ENCODE data around the gene DSCAM.
"Not testable (repeated sequence)": the region's sequence is repeated elsewhere in the genome, so short reads cannot be mapped to it uniquely, and the experiment has no call there.

The DSCAM gene

DNA sequence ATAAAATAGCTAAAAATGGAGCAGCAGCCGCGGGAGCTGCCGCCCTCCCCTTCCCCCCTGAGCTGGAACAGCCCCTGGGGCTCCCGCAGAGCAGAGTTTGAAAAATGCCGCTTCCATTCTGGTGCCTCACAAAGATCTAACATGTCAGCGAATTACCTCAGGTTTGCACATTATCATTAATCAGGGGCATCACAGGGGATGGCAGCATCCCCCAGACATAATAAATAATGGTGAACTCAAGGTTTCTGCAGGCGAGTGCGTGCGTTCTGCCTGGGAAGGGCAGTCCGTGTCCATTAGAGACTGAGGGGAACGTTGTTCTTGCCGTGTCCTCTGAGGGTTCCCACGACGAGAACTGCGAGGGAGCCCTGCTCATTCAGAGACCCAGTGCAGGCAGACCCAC, 372.4 kb downstream of the DSCAM start:
- no peak for DNase-seq (ENCODE audit: low read depth in 2 of 3, low spot score in 1 of 3)

DNA sequence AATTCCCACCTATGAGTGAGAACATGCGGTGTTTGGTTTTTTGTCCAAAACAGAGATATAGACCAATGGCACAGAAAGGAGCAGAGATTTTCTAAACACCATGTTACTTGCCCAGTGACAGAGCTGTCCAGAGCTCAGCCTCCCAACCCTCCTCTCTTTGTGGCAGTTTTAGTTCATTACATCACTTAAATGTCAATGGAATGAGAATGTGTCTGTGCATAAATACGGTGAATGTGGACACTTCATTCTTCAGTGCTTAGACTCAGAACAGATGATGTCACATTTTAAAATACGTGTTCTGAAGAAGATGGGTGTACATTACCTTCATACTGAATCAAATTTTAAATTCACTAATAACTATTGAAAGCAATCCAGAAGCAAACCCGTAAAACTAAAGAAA, 374.9 kb downstream of the DSCAM start:
- no peak for DNase-seq (ENCODE audit: low read depth in 2 of 3, low spot score in 1 of 3)

DNA sequence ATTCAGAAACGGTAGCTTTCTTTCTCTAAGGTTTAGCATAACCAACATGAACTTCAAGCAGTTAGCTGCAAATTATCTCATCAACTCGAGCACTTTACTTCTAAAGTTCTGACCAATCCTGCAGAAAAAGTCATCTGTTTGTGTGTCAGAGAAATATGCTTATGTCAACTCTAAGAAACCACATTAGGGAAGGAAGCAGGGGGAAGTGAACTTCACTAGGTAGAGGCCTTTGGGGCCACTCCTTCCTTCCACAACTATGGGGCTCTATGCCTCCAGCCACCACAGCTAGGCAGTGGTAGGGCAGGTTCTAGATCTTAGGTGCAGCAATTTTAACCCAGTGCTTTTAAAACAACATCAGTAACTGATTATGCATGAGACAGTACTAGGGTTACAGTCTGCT, 375.9 kb downstream of the DSCAM start:
- no peak for DNase-seq (ENCODE audit: low read depth in 2 of 3, low spot score in 1 of 3)

DNA sequence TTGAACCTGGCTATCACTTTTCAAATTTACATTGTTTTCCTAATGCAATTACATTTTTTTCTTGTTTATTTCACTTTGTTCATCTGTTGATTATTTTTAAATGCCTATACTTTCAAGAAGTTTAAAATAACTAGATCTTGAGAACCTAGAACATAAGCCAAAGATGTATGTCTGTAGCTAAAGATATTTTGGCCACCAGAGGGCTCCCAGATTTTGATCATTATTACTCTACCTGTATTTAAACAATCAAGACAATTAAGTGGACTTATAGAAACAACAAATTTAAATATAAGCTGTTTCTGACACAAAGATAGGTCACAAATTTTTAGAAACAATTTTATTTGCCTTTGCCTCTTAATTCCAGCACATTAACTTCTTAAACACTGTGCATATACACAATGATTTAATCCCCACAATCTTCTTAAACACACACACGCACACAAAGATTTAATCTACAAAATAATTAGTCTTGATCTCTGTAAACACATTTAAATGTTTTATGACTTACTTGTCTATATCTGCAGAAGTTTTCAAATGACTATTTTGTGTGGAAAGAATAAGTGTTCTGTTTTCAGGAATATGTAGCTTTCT, 380.0 kb downstream of the DSCAM start:
- no peak for DNase-seq (ENCODE audit: low read depth in 2 of 3, low spot score in 1 of 3)

DNA sequence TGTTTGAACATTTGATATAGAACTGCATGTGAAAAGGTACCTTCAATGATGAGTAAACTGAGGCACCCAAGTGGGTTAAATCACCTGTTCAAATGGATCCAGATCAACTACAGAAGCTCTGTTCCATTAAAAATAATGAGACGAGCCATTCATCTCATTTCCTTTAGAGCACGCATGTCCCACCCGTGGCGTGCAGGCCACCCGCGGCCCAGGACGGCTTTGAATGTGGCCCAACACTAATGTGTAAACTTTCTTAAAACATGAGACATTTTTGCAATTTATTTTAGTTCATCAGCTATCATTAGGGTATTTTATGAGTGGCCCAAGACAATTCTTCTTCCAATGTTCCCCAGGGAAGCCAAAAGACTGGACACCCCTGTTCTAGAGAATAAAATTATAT, 381.6 kb downstream of the DSCAM start:
- no peak for DNase-seq (ENCODE audit: low read depth in 2 of 3, low spot score in 1 of 3)

DNA sequence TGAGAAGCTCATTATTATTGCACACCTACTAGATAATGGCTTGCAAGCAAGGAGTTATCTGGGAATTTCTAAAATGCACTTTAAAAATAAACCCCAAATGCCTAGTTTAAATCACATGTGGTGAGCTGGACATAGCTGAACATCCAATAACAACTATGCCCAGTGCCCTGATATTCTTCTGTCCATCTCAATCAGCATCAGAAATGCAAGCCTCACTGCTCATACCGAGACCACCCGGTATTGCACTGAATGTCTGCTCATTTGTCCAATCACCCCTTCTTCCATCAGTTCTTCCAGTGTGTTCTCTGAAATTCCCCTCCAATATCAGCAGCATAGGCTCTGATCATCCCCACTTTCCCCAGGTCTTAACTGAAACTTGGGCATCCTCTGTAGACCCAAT, 383.8 kb downstream of the DSCAM start:
- no peak for DNase-seq (ENCODE audit: low read depth in 2 of 3, low spot score in 1 of 3)

DNA sequence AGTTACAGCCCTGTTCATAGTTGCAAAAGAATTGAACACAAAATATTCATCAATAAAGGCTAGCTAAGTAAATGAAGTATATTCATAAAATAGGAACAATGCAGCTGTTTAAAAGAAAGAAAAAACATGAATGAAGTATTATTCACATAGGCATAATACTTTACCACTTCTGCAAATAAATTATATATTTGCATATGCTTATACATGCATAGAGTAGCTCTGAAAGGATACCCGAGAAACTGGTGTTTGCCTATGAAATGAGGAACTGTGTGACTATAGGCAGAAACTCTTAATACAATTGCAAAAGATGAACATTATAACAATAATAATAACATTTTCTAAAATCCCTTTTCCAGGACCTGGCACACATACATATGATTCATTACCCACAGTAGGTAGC, 385.9 kb downstream of the DSCAM start:
- DNase-seq (ENCODE audit: low read depth in 2 of 3, low spot score in 1 of 3) = no peak

DNA sequence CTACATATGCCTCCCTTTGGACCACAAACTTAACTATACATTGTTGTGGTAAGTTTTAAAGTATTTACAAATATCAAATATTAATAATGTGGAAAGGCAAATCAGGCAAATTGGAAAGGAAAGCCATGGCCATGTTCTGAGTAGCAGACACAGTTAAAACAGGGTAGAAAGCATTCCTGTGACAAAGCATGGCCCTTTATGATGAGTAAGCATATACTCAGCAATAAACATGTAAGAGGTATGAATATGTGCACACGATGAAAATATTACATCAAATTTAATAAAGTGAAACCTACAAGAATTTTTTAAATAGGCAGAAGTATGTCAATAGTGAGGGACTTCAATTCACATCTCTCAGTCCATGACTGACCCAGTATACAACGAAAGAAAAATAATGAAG, 389.2 kb downstream of the DSCAM start:
- DNase-seq (ENCODE audit: low read depth in 2 of 3, low spot score in 1 of 3) = no peak

DNA sequence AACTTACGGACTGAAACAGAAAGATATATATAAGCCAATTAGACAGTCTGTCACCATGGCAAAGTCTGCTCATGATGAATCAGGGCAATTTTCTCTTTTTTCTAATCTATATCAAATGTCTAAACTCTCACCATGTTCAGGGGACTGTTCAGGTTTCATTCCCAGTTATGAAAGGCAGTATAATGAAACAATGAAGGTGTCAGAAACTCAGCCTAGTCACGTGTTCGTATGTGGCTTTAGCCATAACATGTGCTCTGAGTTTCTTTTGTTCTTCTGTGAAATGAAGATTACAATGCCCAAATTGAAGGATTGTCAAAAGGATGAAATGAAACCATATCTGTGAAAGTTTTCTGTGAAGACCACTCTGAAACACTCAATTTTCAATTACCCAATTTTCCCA, 392.9 kb downstream of the DSCAM start:
- DNase-seq (ENCODE audit: low read depth in 2 of 3, low spot score in 1 of 3) = no peak

DNA sequence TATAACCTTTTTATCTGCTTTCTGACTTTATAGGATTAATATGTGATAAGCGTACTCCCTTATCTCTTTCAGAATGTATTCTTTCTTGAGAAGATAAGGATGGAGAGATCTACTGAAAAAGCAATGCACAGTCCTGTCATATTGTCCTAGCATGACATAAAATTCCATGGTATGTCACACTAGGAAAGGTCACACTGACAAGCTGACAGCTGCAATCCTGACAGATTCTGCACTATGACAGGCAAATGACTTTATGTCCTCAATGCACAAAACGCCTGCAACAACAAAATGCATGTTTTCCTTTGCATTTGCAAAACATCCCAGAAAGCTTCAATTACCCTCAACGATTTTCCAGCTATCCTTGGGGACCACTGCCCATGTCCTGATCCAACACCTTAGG, 393.8 kb downstream of the DSCAM start:
- DNase-seq (ENCODE audit: low read depth in 2 of 3, low spot score in 1 of 3) = no peak

DNA sequence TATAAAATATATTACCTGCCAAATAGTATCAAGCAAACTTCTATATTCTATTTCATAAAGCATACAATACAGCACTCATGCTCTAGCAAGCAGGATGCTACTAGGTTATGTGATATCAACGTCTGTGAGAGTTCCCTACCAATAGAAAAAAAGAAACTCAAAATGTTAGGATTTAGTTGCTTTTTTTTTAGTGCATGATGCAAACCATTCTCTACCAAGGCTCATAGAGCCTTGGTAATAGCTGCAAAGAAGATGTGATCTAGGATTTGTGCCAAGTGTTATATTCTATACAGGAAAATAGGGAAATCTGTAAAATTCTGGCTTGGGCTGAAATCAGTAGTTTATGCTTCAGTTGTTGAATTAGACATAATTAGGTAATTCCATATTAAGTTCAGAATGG, 394.4 kb downstream of the DSCAM start:
- DNase-seq (ENCODE audit: low read depth in 2 of 3, low spot score in 1 of 3) = no peak

DNA sequence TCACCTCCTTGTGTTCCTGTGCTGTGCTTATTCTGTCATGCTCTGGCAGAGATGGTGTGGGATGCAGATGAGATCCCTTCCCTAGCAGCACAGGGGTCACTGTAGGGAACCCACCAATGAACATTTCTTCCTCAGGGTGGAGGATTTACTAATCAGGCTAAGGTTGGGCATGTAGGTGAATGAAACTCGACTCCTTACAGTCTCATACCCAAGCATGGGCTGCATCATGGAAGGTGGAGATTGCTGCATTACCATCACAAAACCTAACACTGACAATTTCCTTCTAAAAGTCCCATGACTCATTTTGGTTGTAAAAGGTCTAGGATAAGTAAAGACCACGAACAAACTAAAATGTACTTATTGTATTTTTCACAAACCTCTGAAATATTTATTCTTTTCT, 399.9 kb downstream of the DSCAM start:
- no peak for DNase-seq (ENCODE audit: low read depth in 2 of 3, low spot score in 1 of 3)

DNA sequence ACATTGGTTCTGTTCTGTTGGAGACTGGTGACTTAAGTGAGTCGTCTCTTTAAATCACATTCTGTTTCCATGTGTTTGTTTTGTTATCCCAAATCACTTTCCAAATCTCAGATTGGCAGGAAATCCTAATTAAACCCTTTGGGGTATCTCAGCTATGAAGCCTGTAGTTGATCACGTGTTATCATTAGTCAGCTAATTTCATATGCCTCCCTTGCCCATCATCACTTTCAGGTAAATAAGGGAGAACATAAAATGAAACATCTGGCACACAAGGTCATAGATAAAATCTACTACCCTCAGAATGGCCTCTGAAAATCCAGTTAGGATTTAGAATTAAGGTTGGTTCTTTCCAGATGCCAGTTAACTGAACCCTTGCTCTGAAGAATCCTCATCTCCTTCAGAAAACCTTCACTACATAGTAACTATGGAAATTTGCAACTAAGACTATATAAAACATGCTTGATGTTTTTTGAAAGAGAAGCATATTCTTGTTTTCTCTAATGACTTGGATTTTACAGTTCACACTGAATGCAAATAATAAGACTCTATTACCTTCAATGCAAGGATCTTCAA, 401.5 kb downstream of the DSCAM start:
- no peak for DNase-seq (ENCODE audit: low read depth in 2 of 3, low spot score in 1 of 3)

DNA sequence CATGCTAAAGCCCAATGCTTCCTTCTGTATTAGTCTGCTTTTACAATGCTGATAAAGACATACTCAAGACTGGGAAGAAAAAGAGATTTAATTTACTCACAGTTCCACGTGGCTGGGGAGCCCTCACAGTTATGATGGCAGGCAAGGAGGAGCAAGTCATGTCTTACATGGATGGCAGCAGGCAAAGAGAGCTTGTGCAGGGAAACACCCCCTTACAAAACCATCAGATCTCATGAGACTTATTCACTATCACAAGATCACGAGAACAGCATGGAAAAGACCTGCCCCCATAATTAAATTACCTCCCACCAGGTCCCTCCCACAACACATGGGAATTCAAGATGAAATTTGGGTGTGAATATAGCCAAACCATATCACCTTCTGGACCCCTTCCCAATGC, 407.4 kb downstream of the DSCAM start:
- not testable (repeated sequence) for DNase-seq (ENCODE audit: low read depth in 2 of 3, low spot score in 1 of 3)

DNA sequence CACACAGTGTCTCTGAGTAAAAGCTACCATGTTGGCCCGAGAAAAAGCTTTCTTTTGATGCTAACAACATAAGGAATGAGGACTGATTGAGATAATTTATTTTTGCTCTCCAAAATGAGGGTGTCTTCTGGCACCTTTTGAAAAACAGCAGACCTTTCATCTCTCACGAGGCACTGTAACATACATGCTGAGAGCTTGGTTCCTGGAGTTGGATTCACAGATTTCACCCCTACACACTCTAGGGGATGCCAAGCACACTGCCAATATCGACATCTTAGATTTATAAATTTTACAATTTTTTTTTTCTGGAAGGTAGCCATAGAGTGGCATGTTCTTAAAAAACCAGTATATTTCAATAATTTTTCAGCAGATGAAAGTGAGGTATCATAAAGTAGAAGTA, 408.3 kb downstream of the DSCAM start:
- DNase-seq (ENCODE audit: low read depth in 2 of 3, low spot score in 1 of 3) = no peak

DNA sequence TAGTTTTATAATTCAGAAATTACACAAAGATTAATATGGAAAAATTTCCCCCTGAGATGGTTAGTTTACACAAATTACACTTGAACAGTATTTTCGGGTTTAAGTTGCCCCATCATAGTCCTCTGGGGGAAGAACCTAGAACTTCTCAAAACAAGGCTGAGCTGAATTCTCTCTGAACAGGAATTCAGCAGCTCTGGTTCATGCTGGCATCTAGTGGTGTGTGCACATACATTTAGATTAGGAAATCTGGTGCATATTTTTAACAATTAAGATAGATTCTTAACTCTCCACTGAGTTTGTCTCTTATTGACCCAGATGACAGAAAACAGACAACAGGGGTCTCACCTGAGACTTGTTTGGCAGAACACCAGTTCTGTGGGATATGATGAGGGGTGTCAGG, 410.7 kb downstream of the DSCAM start:
- no peak for DNase-seq (ENCODE audit: low read depth in 2 of 3, low spot score in 1 of 3)

DNA sequence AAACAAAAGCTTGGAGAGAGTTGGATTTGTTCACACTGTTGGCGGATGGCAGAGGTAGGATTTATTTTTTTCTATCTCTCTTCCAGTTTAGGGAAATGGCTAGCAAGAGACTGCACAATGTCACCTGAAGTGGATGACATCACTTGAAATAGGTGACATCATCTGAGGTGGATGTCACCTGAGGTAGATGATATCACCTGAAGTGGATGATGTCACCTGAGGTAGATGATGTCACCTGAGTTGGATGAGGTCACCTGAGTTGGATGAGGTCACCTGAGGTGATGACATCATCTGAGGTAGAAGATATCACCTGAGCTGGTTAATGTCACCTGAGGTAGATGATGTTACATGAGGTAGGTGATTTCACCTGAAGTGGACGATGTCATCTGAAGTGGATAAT, 413.4 kb downstream of the DSCAM start:
- DNase-seq (ENCODE audit: low read depth in 2 of 3, low spot score in 1 of 3) = no peak

DNA sequence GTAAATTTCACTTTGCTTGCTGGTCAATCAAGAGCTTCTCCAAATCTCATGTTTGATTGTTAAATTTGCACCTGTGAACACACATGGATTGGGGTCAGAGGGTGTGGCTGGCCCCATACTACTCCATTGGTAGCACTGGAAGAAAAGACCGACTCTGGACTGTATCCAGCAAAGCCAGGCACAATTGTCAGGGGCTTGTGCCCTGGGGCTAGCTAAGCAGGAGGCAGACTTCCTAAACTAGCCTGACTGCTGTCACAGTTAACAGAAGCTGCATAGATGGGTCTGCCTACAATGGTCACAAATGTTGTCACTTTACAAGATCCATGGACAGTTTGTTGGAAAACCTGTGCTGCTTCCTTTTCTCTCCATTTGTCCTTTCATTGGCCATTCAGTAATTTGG, 421.0 kb downstream of the DSCAM start:
- no peak for DNase-seq (ENCODE audit: low read depth in 2 of 3, low spot score in 1 of 3)

DNA sequence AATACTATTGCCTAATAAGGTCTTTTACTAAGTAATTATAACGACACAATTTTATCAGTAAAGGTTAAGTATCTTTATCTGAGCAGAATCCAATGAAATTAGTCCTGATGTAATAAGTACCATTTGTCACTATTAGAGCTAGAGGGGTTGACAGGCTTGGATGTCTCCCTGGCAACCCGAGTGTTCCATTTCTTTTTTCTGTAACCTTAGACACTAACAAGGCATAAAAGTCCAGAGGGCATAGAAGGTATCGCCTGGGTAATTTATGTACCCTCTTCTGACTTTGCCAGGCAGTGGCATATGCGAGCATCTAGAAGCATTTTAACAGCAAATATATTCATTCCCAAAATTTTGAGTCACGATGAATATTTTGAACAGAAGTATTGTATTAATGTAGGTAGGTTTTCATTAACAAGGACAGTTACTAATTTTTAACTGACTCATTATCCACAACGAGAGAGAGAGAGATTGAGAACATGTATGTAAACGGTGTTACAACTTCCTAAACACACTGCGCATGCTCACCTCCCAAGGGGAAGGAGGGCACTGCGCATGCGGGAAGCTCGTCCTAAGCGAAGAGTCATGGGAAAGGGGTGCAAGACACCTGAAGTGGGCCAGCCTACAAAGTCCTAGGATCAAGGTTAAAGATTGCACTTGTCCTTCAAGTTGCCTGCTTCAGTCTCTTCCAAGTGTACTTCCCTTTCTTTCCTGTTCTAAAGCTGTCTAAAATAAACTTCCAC, 423.9 kb downstream of the DSCAM start:
- no peak for DNase-seq (ENCODE audit: low read depth in 2 of 3, low spot score in 1 of 3)

DNA sequence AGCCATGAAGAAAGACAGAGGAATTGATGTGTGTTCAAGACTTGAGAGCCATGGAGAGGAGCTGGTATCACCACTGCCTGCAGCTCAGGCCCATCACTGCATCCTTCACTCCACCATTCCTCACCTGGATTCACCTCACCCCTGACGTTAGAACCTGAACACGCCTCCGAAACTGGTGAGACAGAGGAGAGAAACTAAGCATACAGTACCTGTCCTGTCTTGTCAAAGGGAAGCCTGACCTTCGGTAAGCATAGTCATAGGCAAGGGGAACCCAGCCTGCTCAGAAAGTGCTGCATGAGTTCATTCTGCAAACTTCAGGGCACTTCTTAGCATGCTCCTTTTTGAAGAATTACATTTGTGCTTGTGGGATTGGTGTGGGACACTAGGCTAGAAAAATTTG, 425.8 kb downstream of the DSCAM start:
- DNase-seq (ENCODE audit: low read depth in 2 of 3, low spot score in 1 of 3) = no peak

DNA sequence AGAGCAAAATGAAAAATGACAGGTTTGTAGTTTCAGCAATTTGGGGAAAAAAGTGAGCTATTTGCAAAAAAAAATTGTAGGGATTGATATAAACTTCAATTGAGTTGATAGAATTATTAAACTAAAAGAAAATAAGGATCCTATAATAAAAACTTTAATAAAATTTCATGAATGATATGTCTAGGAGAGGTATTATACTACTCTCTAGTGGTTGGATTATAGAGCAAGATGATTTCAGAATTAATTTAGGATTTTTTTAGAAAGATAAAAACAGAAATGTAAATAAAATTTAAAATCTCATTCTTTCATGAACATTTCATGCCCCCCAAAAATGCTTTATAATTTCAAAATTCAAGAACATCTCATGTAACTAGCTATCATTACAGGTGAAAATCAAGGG, 430.4 kb downstream of the DSCAM start:
- DNase-seq (ENCODE audit: low read depth in 2 of 3, low spot score in 1 of 3) = no peak

DNA sequence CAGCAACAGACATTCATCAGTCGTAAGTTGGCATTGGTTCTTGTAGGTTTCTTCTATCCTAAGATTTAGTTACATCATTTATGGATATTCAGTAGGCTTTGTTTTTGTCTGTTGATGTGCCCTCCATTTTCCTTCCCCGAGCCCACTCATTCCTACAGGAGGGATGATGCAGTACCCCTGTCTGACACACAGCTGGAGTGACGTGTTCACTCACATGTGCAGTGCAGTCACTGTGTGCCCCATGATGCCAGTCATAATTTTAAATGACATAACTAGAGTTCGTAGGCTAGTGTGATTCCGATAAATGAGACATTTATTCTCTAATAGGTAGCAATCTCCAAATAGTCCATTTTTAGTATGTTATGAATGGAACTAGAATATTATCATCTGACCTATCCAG, 438.4 kb downstream of the DSCAM start:
- DNase-seq (ENCODE audit: low read depth in 2 of 3, low spot score in 1 of 3) = no peak

DNA sequence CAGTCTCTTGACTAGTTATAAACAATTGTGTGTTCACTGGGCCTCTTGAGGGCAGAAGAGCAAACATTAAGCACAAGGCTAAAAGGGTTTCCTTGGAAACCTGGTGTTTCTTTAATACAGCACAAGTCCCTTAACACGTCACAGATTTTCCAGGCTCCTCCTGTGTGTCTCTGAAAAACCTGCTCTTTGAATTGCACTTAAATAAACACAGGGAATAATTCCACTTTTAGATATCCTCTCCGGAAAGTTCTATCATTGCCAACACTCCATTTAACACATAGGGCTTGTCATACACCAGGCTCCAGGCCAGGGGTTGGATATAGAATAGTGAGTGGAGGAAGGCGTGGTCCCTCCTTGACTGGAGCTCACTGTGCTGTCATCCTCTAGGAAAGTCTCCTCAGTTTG, 442.6 kb downstream of the DSCAM start:
- DNase-seq (ENCODE audit: low read depth in 2 of 3, low spot score in 1 of 3) = no peak

All from stimulated activated CD4-positive, alpha-beta T cell treated with anti-CD3 and anti-CD28 coated beads, Interleukin-12 subunit alpha, Interleukin-12 subunit beta, amount 100 ng/mL, for 48 hours (primary cell).